DND-41 (cell line): ENCODE measurements around the gene SMIM1.
A peak's percentile ranks its signal among the peaks of the same experiment; 100 is the strongest.
"Not testable (repeated sequence)": the region's sequence is repeated elsewhere in the genome, so short reads cannot be mapped to it uniquely, and the experiment has no call there.

Experiments
- ATAC-seq: fragments of 200-7000 bp; cut with Tn5 transposase; 3 replicates; pipeline ENCODE4 v1.9.1; 2021; ENCODE audit warnings: low read depth; ENCODE audit not compliant: insufficient read depth
- DNase-seq: peaks from one replicate; pipeline ENCODE4 v3.0.0-alpha.2; 2020
- H2AFZ ChIP-seq: 2 replicates; pipeline ENCODE4 v1.6.0; 2012; ENCODE audit warnings: low read depth, low read length
- H3K27ac ChIP-seq: 2 replicates; pipeline ENCODE4 v1.5.1; 2012; ENCODE audit warnings: low read length, inconsistent platforms
- H3K27me3 ChIP-seq: fragments of 200-600 bp; sonication (generic); 2 replicates; pipeline ENCODE4 v1.6.0; 2012; ENCODE audit warnings: low read length, mild to moderate bottlenecking, inconsistent platforms; ENCODE audit not compliant: insufficient read depth, poor library complexity
- H3K36me3 ChIP-seq: 2 replicates; pipeline ENCODE4 v1.5.1; 2012; ENCODE audit warnings: low read length, inconsistent platforms; ENCODE audit not compliant: insufficient read depth
- H3K4me1 ChIP-seq: 2 replicates; pipeline ENCODE4 v1.5.1; 2012; ENCODE audit warnings: mild to moderate bottlenecking, low read length; ENCODE audit not compliant: insufficient read depth
- H3K4me2 ChIP-seq: 2 replicates; pipeline ENCODE4 v1.6.0; 2012; ENCODE audit warnings: mild to moderate bottlenecking, moderate library complexity, low read length, inconsistent platforms; ENCODE audit not compliant: insufficient read depth
- H3K4me3 ChIP-seq, 2 experiments: fragments of 200-600 bp in 1 of 2; shearing (Covaris generic) in 1 of 2; 2 replicates each; pipeline ENCODE4 v1.5.1; 2012 to 2016; ENCODE audit warnings: inconsistent platforms in 2 of 2, low read length in 2 of 2, mild to moderate bottlenecking in 2 of 2, low read depth in 1 of 2, moderate library complexity in 1 of 2
- H3K79me2 ChIP-seq: 2 replicates; pipeline ENCODE4 v1.6.0; 2012; ENCODE audit warnings: low read length, inconsistent platforms; ENCODE audit not compliant: insufficient read depth
- H3K9ac ChIP-seq: 2 replicates; pipeline ENCODE4 v1.6.0; 2012; ENCODE audit warnings: low read depth, mild to moderate bottlenecking, inconsistent platforms, low read length, moderate library complexity
- H3K9me3 ChIP-seq: 2 replicates; pipeline ENCODE4 v1.5.1; 2012; ENCODE audit warnings: low read length, moderate library complexity, mild to moderate bottlenecking, inconsistent platforms; ENCODE audit not compliant: insufficient read depth, severe bottlenecking
- H4K20me1 ChIP-seq: 2 replicates; pipeline ENCODE4 v1.6.0; 2012; ENCODE audit warnings: low read length; ENCODE audit not compliant: insufficient read depth
- CTCF ChIP-seq: IDR thresholded peaks from 2 replicates; pipeline ENCODE4 v1.5.1; 2012; ENCODE audit warnings: borderline replicate concordance, low read length, moderate library complexity, mild to moderate bottlenecking; ENCODE audit not compliant: poor library complexity, severe bottlenecking; ENCODE audit errors: extremely low read depth
- EZH2 ChIP-seq: IDR thresholded peaks from 3 replicates; pipeline ENCODE4 v1.6.1; 2012; ENCODE audit warnings: borderline replicate concordance, low read depth, mild to moderate bottlenecking, moderate library complexity, low read length, inconsistent platforms; ENCODE audit not compliant: severe bottlenecking

Gene SMIM1, protein sequence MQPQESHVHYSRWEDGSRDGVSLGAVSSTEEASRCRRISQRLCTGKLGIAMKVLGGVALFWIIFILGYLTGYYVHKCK

DNA sequence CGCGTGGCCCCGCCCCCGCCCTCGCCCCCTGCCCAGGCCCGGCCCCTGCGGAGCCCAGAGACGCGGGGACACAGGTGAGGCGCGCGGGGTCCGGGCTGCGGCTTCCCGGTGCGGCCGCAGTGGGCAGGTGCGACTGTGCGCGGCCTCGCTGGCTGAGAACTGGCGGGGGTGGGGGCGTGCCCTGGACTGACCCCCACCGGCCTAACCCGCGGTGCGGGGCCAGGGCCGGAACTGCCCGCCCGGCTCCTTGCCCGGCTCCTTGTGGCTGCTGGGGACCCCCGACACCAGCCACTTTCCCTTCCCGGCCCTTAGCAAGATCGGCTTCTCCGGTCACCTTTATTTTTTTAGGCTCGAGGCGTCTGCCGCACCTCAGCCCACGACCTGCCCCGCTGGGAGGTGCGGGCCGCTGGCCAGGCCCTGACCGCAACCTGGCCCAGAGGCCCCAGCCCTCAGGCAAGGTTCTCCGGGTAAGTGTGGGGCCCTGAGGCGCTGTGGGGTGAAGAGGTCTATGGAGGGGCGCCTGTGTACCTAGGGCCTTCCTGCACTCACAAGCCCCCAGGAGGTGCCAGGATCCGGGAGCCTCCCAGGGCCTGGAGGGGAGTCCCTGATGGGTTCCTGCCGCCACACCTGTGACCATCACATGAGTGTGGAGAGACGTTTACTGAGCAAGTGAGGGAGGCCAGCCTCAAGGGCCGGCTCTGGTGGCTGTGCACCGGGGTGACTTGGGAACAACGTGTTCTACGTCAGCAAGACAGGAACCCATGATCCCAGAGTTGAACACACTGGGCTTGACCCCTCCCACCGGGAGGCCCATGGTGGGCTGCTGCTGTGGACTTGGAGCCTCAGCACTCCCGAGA lies at the start of gene SMIM1:
TSS of gene SMIM1 (plus strand) at position 35 of the 857 bp plus-strand sequence. CDS start 2,625 bp downstream, outside the sequence.
- DNase-seq (no peak), ATAC-seq (no peak)
- no peak within 1 kb of the TSS for H3K27ac ChIP-seq
- no peak within 1 kb of the TSS for H3K4me2 ChIP-seq
- no peaks in the 10 kb centered on the region for H3K27me3 ChIP-seq
- H3K4me1 ChIP-seq = no peaks in the 10 kb centered on the region
- peaks cover 19% of the 10 kb centered on the region for H4K20me1 ChIP-seq
- no peaks in the 10 kb centered on the region for H3K79me2 ChIP-seq
- H3K4me3 ChIP-seq = no peak within 1 kb of the TSS
- TF ChIP-seq EZH2 = no peak
- TF ChIP-seq CTCF = no peak
- H3K36me3 ChIP-seq = no peaks in the 10 kb centered on the region
- H3K9ac ChIP-seq = no peak within 1 kb of the TSS
- H3K9me3 ChIP-seq = no peaks in the 10 kb centered on the region
- no peak within 1 kb of the TSS for H2AFZ ChIP-seq

GRCh38 chr1:3722846-3723245 lies 49.7 kb upstream of the SMIM1 start:
- Histone ChIP-seq H3K4me1 (no peaks in the 10 kb centered on the region), H3K4me3 (no peak overlapping the region), H3K9me3 (no peaks in the 10 kb centered on the region), H3K79me2 (no peaks in the 10 kb centered on the region), H3K36me3 (peaks cover 17% of the 10 kb centered on the region), H4K20me1 (peaks cover 22% of the 10 kb centered on the region), H2AFZ (no peak overlapping the region), H3K27me3 (no peaks in the 10 kb centered on the region), H3K27ac (no peak overlapping the region), H3K4me2 (no peak overlapping the region), H3K9ac (no peak overlapping the region)
- no peak for DNase-seq
- ATAC-seq = no peak
- no peak for TF ChIP-seq CTCF
- TF ChIP-seq EZH2 = no peak

DNA sequence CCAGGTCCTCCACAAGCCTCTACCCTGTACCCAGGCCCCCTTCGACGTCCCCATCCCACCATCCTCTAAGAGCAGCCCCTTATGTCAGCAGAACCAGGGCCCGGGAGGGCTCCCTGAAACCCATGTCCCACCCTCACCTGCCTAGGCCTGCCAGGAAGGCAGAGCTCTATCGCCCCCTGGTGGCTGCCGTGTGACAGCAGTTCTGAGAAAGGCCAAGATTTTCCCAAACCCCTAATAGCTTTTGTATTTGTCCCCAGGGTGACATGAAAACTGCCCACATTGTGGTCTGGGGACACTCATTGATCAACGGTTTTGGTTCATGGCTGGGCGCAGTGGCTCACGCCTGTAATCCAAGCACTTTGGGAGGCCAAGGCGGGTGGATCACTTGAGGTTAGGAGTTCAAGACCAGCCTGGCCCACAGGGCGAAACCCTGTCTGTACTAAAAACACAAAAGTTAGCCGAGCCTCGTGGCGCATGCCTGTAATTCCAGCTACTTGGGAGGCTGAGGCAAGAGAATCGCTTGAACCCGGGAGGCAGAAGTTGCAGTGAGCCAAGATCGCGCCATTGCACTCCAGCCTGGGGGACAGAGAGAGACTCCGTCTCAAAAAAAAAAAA lies 48.0 kb upstream of the SMIM1 start:
- TF ChIP-seq CTCF = peak; percentile 93
- H2AFZ ChIP-seq, H3K4me3 ChIP-seq, H3K9me3 ChIP-seq, H3K27ac ChIP-seq, H3K4me1 ChIP-seq, H3K27me3 ChIP-seq, H3K4me2 ChIP-seq, H3K9ac ChIP-seq, H3K79me2 ChIP-seq: not testable (repeated sequence)
- Histone ChIP-seq H3K36me3 (peaks cover 28% of the 10 kb centered on the region), H4K20me1 (peaks cover 19% of the 10 kb centered on the region)
- DNase-seq (peak; percentile 71), ATAC-seq (peak; percentile 76)
